Memory B cell (primary cell): Measurements from ENCODE around the gene ZWINT.
A peak's percentile ranks its signal among the peaks of the same experiment; 100 is the strongest.

ENCODE experiments used
- ATAC-seq: fragments of 150-1000 bp; cut with Tn5 transposase; 2 replicates; pipeline ENCODE4 v1.10.0; 2021; ENCODE audit warnings: low read depth, mild to moderate bottlenecking, moderate library complexity
- DNase-seq, 2 donors: peaks; one replicate each; pipeline ENCODE4 v3.0.0; 2022; ENCODE audit warnings: low spot score in 2 of 2
- H3K27ac Mint-ChIP-seq: one replicate; pipeline ENCODE4 v1.8.0; 2022; ENCODE audit warnings: mild to moderate bottlenecking, moderate library complexity, mixed read lengths
- H3K27me3 Mint-ChIP-seq: one replicate; pipeline ENCODE4 v1.8.0; 2022; ENCODE audit warnings: mixed read lengths
- H3K36me3 Mint-ChIP-seq: one replicate; pipeline ENCODE4 v1.8.0; 2022; ENCODE audit warnings: mild to moderate bottlenecking, mixed read lengths
- H3K4me1 Mint-ChIP-seq: one replicate; pipeline ENCODE4 v1.8.0; 2022; ENCODE audit warnings: mixed read lengths
- H3K4me3 Mint-ChIP-seq: one replicate; pipeline ENCODE4 v1.8.0; 2022; ENCODE audit warnings: mild to moderate bottlenecking, moderate library complexity, mixed read lengths
- H3K9me3 Mint-ChIP-seq: one replicate; pipeline ENCODE4 v1.8.0; 2022; ENCODE audit warnings: mixed read lengths

ZWINT gene, protein sequence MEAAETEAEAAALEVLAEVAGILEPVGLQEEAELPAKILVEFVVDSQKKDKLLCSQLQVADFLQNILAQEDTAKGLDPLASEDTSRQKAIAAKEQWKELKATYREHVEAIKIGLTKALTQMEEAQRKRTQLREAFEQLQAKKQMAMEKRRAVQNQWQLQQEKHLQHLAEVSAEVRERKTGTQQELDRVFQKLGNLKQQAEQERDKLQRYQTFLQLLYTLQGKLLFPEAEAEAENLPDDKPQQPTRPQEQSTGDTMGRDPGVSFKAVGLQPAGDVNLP

DNA sequence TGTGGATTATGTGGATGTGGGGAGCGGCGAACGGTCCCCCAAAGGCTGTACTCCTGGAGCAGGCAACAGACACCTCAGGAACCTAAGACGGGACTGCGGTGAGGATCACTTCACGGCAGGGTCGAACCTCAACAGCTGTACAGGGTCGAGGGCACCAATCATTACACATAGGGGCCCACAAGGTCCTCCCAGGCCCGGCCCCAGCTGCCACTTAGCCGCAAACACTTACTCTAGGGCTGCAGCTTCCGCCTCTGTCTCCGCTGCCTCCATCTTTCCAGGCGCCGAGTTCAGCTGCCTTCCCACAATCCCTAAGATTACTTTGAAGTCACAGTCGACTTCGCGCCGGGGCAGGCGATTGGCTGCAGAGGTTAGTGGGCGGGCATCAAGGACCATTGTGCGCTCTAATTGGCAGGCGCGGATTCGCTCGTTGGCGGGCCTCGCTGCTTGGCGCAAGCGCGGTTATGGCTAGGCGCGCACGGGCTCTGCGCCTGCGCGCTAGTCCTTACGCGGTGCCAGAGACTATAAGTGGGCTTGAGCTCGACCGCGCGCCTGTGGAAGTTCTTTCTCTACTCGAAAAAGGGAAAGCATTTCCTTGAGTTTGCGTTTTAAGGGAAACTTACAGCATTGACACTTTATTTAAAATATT, at the start of gene ZWINT:
Gene ZWINT (minus strand): TSS at position 293 of the 646 bp plus-strand sequence. CDS start 23 bp downstream, at position 270.
- H3K4me3 Mint-ChIP-seq: peak within 1 kb of the TSS; percentile 98

DNA sequence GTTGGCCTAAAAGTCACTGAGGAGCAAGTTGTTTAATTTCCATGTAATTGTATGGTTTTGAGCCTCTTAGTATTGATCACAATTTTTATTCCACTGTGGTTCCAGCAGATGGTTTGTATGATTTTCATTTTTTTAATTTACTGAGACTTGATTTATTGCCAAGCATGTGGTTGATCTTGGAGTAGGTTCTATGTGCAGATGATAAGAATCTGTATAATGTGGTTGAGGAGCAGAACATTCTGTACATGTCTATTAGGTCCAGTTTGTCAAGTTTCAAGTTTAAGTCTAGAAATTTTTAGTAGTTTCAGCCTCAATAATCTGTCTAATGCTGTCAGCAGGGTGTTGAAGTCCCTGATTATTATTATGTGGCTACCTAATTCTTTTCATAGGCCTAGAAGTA, 22.7 kb upstream of the ZWINT start:
- Mint-ChIP-seq H3K27me3 (no peaks in the 10 kb centered on the region), H3K4me3 (no peak overlapping the region), H3K4me1 (no peaks in the 10 kb centered on the region), H3K27ac (no peak overlapping the region), H3K36me3 (no peaks in the 10 kb centered on the region), H3K9me3 (no peaks in the 10 kb centered on the region)
- ATAC-seq (no peak), DNase-seq (no peak)

More for the DNA sequence above, at the start of gene ZWINT:
- Mint-ChIP-seq H3K36me3 (no peaks in the 10 kb centered on the region), H3K27ac (peak within 1 kb of the TSS; percentile 80), H3K4me1 (peaks cover 9% of the 10 kb centered on the region), H3K9me3 (no peaks in the 10 kb centered on the region), H3K27me3 (no peaks in the 10 kb centered on the region)
- ATAC-seq: peak; percentile 96
- peak; percentile 86 to 87 for DNase-seq

DNA sequence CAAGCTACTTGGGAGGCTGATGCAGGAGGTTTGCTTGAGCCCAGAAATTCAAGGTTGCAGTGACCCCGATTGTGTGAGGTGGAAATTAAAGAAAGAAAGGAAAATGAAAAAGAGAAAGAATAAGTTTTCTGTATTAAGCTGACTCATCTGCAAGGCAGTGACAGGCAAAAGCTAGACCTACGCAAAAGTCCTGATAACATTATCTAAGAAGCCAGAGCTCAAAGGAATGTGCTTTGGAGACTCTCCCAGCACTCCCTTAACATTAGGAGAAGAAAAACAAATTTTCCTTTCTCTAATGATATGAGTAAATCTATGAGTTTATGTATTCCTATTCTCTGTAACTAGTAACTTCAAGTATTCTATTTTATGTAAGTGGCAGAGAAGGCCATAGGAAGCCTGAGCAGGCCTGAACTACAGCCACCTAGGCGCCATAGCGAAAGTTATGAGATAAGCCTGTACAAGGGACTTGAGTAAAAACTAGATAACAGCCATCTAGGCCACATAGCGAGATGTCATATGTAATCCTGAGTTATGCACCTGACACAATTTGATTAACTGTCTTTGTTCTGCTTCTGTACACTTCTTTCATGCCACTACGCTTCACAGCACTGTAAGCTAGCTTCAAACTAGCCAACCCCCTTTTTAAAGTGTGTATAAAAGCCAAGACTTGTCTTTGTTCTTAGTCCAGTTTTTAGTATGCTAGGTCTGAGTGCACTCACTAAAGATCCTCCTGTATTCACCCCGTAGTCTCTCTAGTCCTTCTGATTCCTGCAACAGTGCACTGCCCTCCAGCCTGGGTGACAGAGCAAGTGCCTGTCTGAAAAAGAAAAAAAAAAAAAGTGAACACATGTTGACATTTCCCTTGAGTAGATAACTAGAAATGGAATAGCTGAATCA, 9.4 kb upstream of the ZWINT start:
- no peak overlapping the region for H3K4me3 Mint-ChIP-seq
- peak in 1 of 2 donors; percentile 18 for DNase-seq
- H3K27me3 Mint-ChIP-seq: no peaks in the 10 kb centered on the region

DNA sequence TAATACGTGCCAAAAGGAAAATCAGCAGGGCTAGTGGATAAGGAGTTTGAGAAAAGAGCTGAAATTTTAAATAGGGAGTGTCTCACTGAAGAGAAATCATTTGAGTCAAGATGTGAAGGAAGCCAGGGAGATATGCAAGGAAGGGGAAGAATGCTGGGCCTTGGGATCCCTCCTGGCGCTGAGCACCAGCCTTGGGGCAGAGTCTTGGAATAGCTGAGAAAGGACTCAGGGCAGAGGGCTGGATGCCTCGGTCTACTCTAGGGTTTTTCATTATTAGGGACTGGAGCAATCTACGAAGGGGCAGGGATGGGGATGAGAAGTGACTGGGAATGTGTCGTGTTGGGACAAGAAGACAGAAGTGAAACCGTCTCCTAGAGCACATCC, 484 bp downstream of the ZWINT start:
- DNase-seq: no peak
- H3K9me3 Mint-ChIP-seq: no peaks in the 10 kb centered on the region
- H3K36me3 Mint-ChIP-seq: no peaks in the 10 kb centered on the region
- H3K27me3 Mint-ChIP-seq: no peaks in the 10 kb centered on the region
- H3K27ac Mint-ChIP-seq: peak overlapping the region; percentile 57
- peaks cover 9% of the 10 kb centered on the region for H3K4me1 Mint-ChIP-seq
- no peak for ATAC-seq
- peak overlapping the region; percentile 98 for H3K4me3 Mint-ChIP-seq

More for the DNA sequence above, 9.4 kb upstream of the ZWINT start:
- no peak overlapping the region for H3K27ac Mint-ChIP-seq
- H3K9me3 Mint-ChIP-seq: peaks cover 11% of the 10 kb centered on the region
- no peak for ATAC-seq
- peaks cover 2% of the 10 kb centered on the region for H3K36me3 Mint-ChIP-seq
- H3K4me1 Mint-ChIP-seq: no peaks in the 10 kb centered on the region

DNA sequence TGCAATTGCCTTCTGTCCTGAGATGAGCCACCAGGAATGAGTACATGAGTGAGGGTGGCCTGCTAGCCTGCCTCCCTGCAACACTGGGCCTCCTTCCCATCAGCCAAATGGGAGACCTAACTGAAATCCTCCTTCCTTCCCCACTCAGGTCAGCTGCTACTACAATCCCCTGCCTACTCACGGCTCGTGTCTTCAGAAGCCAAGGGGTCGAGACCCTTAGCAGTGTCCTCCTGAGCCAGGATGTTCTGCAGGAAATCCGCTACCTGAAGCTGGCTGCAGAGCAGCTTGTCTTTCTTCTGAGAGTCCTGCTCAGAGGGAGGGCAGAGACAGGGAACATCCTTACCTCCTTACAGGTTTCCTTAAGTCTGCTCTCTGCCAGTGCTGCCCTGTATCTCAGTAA, 1.2 kb downstream of the ZWINT start:
- DNase-seq: no peak
- no peak for ATAC-seq
- H3K4me1 Mint-ChIP-seq: peaks cover 9% of the 10 kb centered on the region
- no peak overlapping the region for H3K4me3 Mint-ChIP-seq
- H3K36me3 Mint-ChIP-seq: no peaks in the 10 kb centered on the region
- H3K27ac Mint-ChIP-seq: no peak overlapping the region
- H3K9me3 Mint-ChIP-seq: no peaks in the 10 kb centered on the region
- no peaks in the 10 kb centered on the region for H3K27me3 Mint-ChIP-seq

DNA sequence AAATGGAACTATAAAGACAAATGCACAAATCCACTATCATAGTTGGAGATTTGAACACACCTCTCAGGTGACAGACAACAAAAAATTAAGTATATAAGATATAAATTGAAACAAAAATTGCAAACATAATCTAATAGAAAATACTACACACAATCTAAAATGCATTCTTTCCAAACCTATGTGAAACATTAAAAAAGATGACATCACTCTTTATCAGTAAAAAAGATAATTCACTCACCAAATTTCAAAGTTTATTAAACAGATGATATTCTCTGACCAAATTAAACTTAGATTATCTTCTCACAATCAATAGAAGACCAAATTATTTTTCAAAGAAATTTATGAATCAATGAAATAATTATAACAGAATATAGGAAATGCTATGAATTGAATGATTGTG, 4.0 kb downstream of the ZWINT start:
- Mint-ChIP-seq H3K36me3 (no peaks in the 10 kb centered on the region), H3K9me3 (no peaks in the 10 kb centered on the region), H3K27me3 (no peaks in the 10 kb centered on the region), H3K27ac (no peak overlapping the region), H3K4me3 (no peak overlapping the region), H3K4me1 (peaks cover 9% of the 10 kb centered on the region)
- no peak for ATAC-seq
- no peak for DNase-seq

DNA sequence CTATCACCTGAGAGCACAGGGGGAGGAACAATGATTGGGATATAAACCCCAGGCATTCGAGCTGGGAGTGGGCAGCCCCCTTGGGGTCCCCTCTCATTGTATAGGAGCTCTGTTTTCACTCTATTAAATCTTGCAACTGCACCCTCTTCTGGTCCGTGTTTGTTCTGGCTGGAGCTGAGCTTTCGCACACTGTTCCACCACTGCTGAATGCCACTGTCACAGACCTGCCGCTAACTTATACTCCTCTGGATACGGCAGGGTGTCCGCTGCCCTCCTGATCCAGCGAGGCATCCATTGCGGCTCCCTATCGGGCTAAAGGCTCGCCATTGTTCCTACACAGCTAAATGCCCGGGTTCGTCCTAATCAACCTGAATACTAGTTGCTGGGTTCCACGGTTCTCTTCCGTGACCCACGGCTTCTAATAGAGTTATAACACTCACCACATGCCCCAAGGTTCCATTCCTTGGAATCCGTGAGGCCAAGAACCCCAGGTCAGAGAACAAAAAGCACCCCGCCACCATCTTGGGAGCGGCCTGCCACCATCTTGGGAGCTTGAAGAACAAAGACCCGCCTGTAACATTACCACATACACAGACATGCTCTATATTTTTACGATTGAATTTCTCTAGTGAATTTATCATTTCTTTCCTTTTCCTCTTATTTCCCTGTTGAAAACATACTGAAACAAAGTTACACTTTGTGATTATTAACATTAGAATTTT, 9.0 kb downstream of the ZWINT start:
- no peaks in the 10 kb centered on the region for H3K9me3 Mint-ChIP-seq
- DNase-seq (no peak), ATAC-seq (no peak)
- H3K27me3 Mint-ChIP-seq: no peaks in the 10 kb centered on the region
- no peaks in the 10 kb centered on the region for H3K36me3 Mint-ChIP-seq
- H3K4me3 Mint-ChIP-seq: no peak overlapping the region
- no peak overlapping the region for H3K27ac Mint-ChIP-seq
- no peaks in the 10 kb centered on the region for H3K4me1 Mint-ChIP-seq

DNA sequence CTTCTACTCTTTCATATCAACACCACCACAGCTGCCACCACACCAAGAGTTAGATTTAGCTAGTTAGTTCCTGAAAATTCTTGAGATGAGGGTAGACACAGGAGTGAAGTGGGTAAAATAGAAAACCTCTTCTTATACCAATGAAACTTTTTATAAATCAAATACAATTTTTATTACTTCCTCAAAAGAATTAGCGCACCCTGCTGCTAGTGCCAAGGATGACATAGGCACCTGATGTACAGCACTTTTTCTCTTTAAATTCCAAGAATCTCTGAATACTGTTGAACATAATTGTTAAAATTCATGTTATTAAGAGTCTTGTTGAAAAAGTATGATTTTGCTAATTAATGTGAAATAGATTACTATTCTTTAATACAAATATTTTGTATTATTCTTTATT, 11.4 kb downstream of the ZWINT start:
- Mint-ChIP-seq H3K4me1 (no peaks in the 10 kb centered on the region), H3K36me3 (no peaks in the 10 kb centered on the region), H3K27ac (no peak overlapping the region), H3K4me3 (no peak overlapping the region), H3K27me3 (no peaks in the 10 kb centered on the region), H3K9me3 (no peaks in the 10 kb centered on the region)
- ATAC-seq (no peak), DNase-seq (no peak)

DNA sequence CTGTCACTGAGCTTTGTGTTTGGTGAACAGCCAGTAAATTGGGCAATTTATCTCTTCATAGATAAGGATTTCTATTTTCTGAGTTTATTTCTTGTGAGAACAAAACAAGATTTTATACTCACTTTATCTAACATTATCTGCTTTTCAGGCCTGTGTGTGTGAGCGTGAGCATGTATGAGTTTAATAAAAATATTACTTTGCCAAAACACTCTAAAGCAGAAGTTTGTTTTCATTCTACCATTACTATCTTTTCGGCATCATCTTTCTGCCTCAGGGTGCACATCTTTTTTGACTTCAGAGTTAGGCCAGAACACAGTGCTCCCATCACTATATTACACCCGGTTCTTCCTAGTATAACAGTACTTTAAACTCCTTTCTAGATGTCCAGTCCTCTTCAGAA, 13.0 kb downstream of the ZWINT start:
- DNase-seq (no peak), ATAC-seq (no peak)
- Mint-ChIP-seq H3K27ac (no peak overlapping the region), H3K36me3 (no peaks in the 10 kb centered on the region), H3K9me3 (no peaks in the 10 kb centered on the region), H3K4me3 (no peak overlapping the region), H3K4me1 (no peaks in the 10 kb centered on the region), H3K27me3 (no peaks in the 10 kb centered on the region)

DNA sequence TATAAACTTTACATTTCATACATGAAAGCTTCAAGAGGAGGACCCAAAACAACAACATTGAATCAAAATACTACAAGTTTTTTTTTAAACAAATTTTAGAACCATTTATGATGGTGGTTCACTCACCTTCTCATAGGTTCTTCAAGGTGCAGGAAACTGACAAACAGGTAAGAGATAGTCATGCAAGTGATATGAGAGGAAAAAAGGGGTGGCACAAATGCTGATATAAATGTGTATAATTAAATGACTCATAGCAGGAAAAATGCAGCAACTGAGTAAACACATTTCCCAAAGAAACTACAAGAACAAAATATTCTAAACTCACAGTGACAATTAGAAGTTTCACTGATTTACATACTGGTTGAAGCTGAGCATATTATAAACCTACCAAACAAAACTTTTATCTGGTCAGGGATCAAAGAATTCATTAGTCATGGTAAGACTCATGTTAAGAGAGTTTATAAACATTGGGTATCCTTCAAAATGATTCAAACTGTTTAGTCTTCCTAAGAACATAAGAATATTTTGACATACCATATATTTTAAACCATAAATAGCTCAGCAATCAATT, 14.1 kb downstream of the ZWINT start:
- Mint-ChIP-seq H3K4me1 (no peaks in the 10 kb centered on the region), H3K9me3 (no peaks in the 10 kb centered on the region), H3K27me3 (no peaks in the 10 kb centered on the region), H3K27ac (no peak overlapping the region), H3K4me3 (no peak overlapping the region), H3K36me3 (no peaks in the 10 kb centered on the region)
- DNase-seq (no peak), ATAC-seq (no peak)

DNA sequence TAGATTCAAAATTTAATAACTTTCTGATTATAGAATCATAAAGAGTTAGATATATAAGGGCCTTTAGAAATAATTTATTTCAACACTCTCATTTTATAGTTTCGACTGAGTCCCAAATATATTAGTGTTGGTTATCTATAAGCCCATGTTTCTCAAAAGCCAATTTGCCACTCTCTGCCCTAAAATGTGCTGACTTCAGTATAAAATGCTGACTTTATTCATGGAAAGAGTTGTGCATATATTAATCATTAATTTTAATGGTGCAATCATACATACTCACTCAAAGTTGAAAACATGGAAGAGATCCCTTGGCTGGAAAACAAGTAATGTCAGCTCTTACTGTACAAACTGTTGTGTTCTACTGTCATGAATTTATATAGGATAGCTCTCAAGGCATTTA, 19.4 kb downstream of the ZWINT start:
- Mint-ChIP-seq H3K4me3 (no peak overlapping the region), H3K27ac (no peak overlapping the region), H3K27me3 (no peaks in the 10 kb centered on the region), H3K36me3 (no peaks in the 10 kb centered on the region), H3K9me3 (peaks cover 3% of the 10 kb centered on the region), H3K4me1 (peaks cover 3% of the 10 kb centered on the region)
- DNase-seq: no peak
- no peak for ATAC-seq

DNA sequence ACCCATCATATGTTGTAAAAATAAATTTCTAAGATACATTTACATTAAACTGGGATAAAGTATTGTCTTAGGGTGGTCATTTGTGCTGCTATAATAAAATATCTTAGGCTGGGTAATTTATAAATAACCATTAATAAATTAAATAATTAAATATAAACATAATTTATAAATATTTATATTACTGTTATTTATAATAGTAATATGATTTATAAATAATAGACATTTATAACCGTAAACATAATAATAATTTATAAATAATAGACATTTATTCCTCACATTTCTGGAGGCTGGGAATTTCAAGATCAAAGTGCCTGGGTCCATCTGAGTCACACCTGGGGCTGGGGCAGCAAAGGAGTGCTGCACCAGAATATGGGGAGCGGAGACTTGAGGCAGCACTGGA, 31.1 kb downstream of the ZWINT start:
- no peaks in the 10 kb centered on the region for H3K4me1 Mint-ChIP-seq
- no peak for ATAC-seq

DNA sequence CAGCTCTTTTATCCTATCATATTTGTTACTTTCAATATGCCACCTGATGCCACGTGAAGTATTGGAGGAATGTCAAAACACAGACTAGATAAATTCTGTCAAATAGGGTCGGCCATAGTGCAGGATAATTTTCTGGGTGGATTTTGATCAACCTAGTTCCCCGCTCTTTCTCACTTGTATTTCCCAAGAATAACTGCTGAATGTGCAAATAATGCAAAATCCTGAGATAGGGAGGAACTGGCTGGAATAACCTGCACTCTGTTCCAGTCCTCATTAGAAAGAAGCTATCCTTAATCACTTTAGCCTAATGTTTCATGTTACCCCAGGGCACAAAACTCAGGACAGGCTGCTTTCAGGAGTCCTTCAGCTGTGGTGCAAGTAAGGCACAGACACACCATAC, 33.9 kb downstream of the ZWINT start:
- no peak overlapping the region for H3K4me3 Mint-ChIP-seq
- no peaks in the 10 kb centered on the region for H3K27me3 Mint-ChIP-seq
- no peak for ATAC-seq
- H3K27ac Mint-ChIP-seq: no peak overlapping the region
- no peaks in the 10 kb centered on the region for H3K9me3 Mint-ChIP-seq
- no peak for DNase-seq
- no peaks in the 10 kb centered on the region for H3K36me3 Mint-ChIP-seq
- no peaks in the 10 kb centered on the region for H3K4me1 Mint-ChIP-seq

More for the DNA sequence above, 31.1 kb downstream of the ZWINT start:
- H3K9me3 Mint-ChIP-seq: peaks cover 4% of the 10 kb centered on the region
- H3K4me3 Mint-ChIP-seq: no peak overlapping the region
- no peak for DNase-seq
- no peaks in the 10 kb centered on the region for H3K27me3 Mint-ChIP-seq
- H3K36me3 Mint-ChIP-seq: no peaks in the 10 kb centered on the region
- H3K27ac Mint-ChIP-seq: no peak overlapping the region
